H9 (cell line): ENCODE results near the gene CYRIA. TPM values are rescaled to one million over a fixed set of nuclear protein-coding genes. Genes with fewer than 3 reads are reported as not detected.

Source experiments
- DNase-seq: peaks from one replicate; pipeline ENCODE4 v3.0.0-alpha.2; 2017
- H2AFZ ChIP-seq: one replicate; pipeline ENCODE4 v1.6.1; 2013; ENCODE audit warnings: mild to moderate bottlenecking, low read length, control low read depth, moderate library complexity
- H2AK5ac ChIP-seq: 2 replicates; pipeline ENCODE4 v1.6.1; 2013; ENCODE audit warnings: low read length, control low read depth, mixed read lengths; ENCODE audit not compliant: insufficient read length
- H2BK120ac ChIP-seq: one replicate; pipeline ENCODE4 v1.6.1; 2013; ENCODE audit warnings: low read depth, mild to moderate bottlenecking, low read length, control low read depth, inconsistent platforms; ENCODE audit not compliant: poor library complexity, severe bottlenecking
- H2BK12ac ChIP-seq: 2 replicates; pipeline ENCODE4 v1.6.1; 2013; ENCODE audit warnings: low read length, control low read depth, mixed read lengths, low read depth; ENCODE audit not compliant: insufficient read length
- H2BK15ac ChIP-seq: 2 replicates; pipeline ENCODE4 v1.6.1; 2013; ENCODE audit warnings: low read depth, low read length, control low read depth
- H2BK20ac ChIP-seq: one replicate; pipeline ENCODE4 v1.6.1; 2013; ENCODE audit warnings: low read depth, mild to moderate bottlenecking, low read length, control low read depth, inconsistent platforms; ENCODE audit not compliant: poor library complexity, severe bottlenecking
- H2BK5ac ChIP-seq: 2 replicates; pipeline ENCODE4 v1.6.1; 2013; ENCODE audit warnings: low read length, control low read depth, mixed read lengths; ENCODE audit not compliant: insufficient read length
- H3K14ac ChIP-seq: 2 replicates; pipeline ENCODE4 v1.6.1; 2013; ENCODE audit warnings: low read length, control low read depth; ENCODE audit not compliant: insufficient read depth
- H3K18ac ChIP-seq: 2 replicates; pipeline ENCODE4 v1.6.1; 2013; ENCODE audit warnings: low read depth, mild to moderate bottlenecking, mixed read lengths, low read length, control low read depth; ENCODE audit not compliant: insufficient read length
- H3K23ac ChIP-seq: 2 replicates; pipeline ENCODE4 v1.6.1; 2013; ENCODE audit warnings: low read length, control low read depth, mixed read lengths, low read depth; ENCODE audit not compliant: insufficient read length
- H3K23me2 ChIP-seq: 2 replicates; pipeline ENCODE4 v1.6.1; 2013; ENCODE audit warnings: low read depth, mild to moderate bottlenecking, mixed read lengths, low read length, control low read depth; ENCODE audit not compliant: insufficient read length, poor library complexity, severe bottlenecking
- H3K27ac ChIP-seq: 2 replicates; pipeline ENCODE4 v1.5.1; 2013; ENCODE audit warnings: low read length, control low read depth, mixed read lengths, low read depth; ENCODE audit not compliant: insufficient read length
- H3K27me3 ChIP-seq: 2 replicates; pipeline ENCODE4 v1.6.1; 2013; ENCODE audit warnings: low read length, control low read depth, inconsistent platforms; ENCODE audit not compliant: insufficient read depth
- H3K4ac ChIP-seq: 2 replicates; pipeline ENCODE4 v1.6.1; 2013; ENCODE audit warnings: low read depth, mild to moderate bottlenecking, control low read depth, inconsistent platforms, low read length, moderate library complexity
- H3K4me1 ChIP-seq: 2 replicates; pipeline ENCODE4 v1.6.1; 2013; ENCODE audit warnings: low read length, control low read depth, inconsistent platforms; ENCODE audit not compliant: insufficient read depth
- H3K4me2 ChIP-seq: 2 replicates; pipeline ENCODE4 v1.6.1; 2013; ENCODE audit warnings: low read length, control low read depth, mixed read lengths; ENCODE audit not compliant: insufficient read length, insufficient read depth
- H3K56ac ChIP-seq: 2 replicates; pipeline ENCODE4 v1.6.1; 2013; ENCODE audit warnings: low read depth, mild to moderate bottlenecking, mixed read lengths, low read length, control low read depth; ENCODE audit not compliant: insufficient read length
- H3K79me1 ChIP-seq: 2 replicates; pipeline ENCODE4 v1.6.1; 2013; ENCODE audit warnings: low read depth, mild to moderate bottlenecking, moderate library complexity, low read length, control low read depth, inconsistent platforms; ENCODE audit not compliant: insufficient read depth, poor library complexity, severe bottlenecking
- H3K79me2 ChIP-seq: 2 replicates; pipeline ENCODE4 v1.6.1; 2013; ENCODE audit warnings: low read length, control low read depth, inconsistent platforms; ENCODE audit not compliant: insufficient read depth
- H3K9ac ChIP-seq: 2 replicates; pipeline ENCODE4 v1.6.1; 2013; ENCODE audit warnings: low read length, control low read depth, mixed read lengths; ENCODE audit not compliant: insufficient read length; ENCODE audit errors: extremely low read depth
- H3K9me3 ChIP-seq: one replicate; pipeline ENCODE4 v1.6.1; 2013; ENCODE audit warnings: low read depth, low read length, inconsistent platforms; ENCODE audit not compliant: control insufficient read depth
- H3T11ph ChIP-seq: one replicate; pipeline ENCODE4 v1.6.1; 2013; ENCODE audit warnings: mild to moderate bottlenecking, low read length, control low read depth, inconsistent platforms
- H4K20me1 ChIP-seq: one replicate; pipeline ENCODE4 v1.6.1; 2013; ENCODE audit not compliant: control insufficient read depth, insufficient read length, insufficient read depth
- H4K5ac ChIP-seq: 2 replicates; pipeline ENCODE4 v1.6.1; 2013; ENCODE audit warnings: low read depth, mild to moderate bottlenecking, mixed read lengths, low read length, control low read depth; ENCODE audit not compliant: insufficient read length
- H4K8ac ChIP-seq: replicated peaks from 2 replicates; pipeline ENCODE4 v1.6.1; 2013; ENCODE audit warnings: low read length, control low read depth, mixed read lengths, low read depth; ENCODE audit not compliant: insufficient read length
- H4K91ac ChIP-seq: 2 replicates; pipeline ENCODE4 v1.6.1; 2013; ENCODE audit warnings: low read depth, mild to moderate bottlenecking, moderate library complexity, mixed read lengths, low read length, control low read depth; ENCODE audit not compliant: insufficient read length
- H3K27ac Mint-ChIP-seq, 3 experiments: 2 replicates in 2 of 3; 3 replicates in 1 of 3; pipeline ENCODE4 v1.8.0; 2020 to 2021; ENCODE audit warnings: mixed read lengths in 3 of 3, mild to moderate bottlenecking in 1 of 3, moderate library complexity in 1 of 3
- H3K27me3 Mint-ChIP-seq: 2 replicates; pipeline ENCODE4 v1.8.0; 2021; ENCODE audit warnings: low read depth, mild to moderate bottlenecking, moderate library complexity, mixed read lengths
- H3K36me3 Mint-ChIP-seq, 3 experiments: 2 replicates in 2 of 3; 3 replicates in 1 of 3; pipeline ENCODE4 v1.8.0; 2020 to 2021; ENCODE audit warnings: low read depth in 3 of 3, mixed read lengths in 3 of 3; ENCODE audit not compliant: insufficient read depth in 1 of 3
- H3K4me1 Mint-ChIP-seq, 2 experiments: 2 replicates each; pipeline ENCODE4 v1.8.0; 2020; ENCODE audit warnings: mixed read lengths in 2 of 2
- H3K4me3 Mint-ChIP-seq, 2 experiments: 2 replicates in 1 of 2; 3 replicates in 1 of 2; pipeline ENCODE4 v1.8.0; 2020 to 2021; ENCODE audit warnings: mild to moderate bottlenecking in 2 of 2, mixed read lengths in 2 of 2, moderate library complexity in 1 of 2
- H3K9me3 Mint-ChIP-seq, 2 experiments: 2 replicates in 1 of 2; 3 replicates in 1 of 2; pipeline ENCODE4 v1.8.0; 2020; ENCODE audit warnings: mild to moderate bottlenecking in 2 of 2, mixed read lengths in 2 of 2, moderate library complexity in 1 of 2
- WGBS: extraction: QIAGEN DNeasy Blood & Tissue Kit; methylation state at CpG from one replicate; pipeline ENCODE4 v1.1.7; 2013; ENCODE audit warnings: missing lambda C conversion rate, low lambda C conversion rate, mixed read lengths; ENCODE audit not compliant: insufficient read length; ENCODE audit errors: extremely low coverage; 5-methylcytosine and 5-hydroxymethylcytosine counted together
- total RNA-seq: library from RNA; stranded (reverse); gene quantifications from 2 replicates; pipeline ENCODE4 v1.2.1, GENCODE V29; 2021
- TF ChIP-seq, protein P1 (sequence below): fragments of 200-600 bp; sonication (generic); conservative IDR thresholded peaks from 3 replicates; pipeline ENCODE4 v1.8.0; 2021; ENCODE audit warnings: antibody characterized with exemption, mild to moderate bottlenecking

CYRIA gene
- total RNA-seq, 1 experiment from 2014 or later = 2.3 TPM

DNA sequence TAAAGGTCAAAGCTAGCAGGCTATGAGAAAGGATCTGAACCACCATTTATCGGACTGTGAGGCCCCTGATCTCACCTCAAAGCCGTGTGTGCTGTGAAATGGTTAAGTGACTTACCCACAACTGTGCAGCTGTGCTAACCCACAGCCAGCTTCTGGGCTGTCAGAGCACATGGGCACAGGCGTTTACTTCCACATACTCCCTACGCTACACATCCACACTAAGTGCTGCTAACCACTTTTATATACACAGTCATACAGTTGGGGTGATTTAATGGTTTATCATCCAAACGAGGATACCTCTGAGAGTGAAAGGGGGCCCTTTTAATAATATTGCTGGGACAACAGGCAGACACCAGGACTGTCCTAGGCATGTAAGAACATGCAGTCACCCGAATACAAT, 37.3 kb downstream of the CYRIA start:
- no peaks in the 10 kb centered on the region for H3K9me3 ChIP-seq
- H2BK20ac ChIP-seq = no peak overlapping the region
- no peaks in the 10 kb centered on the region for H3K79me1 ChIP-seq
- H3K27ac Mint-ChIP-seq = no peak overlapping the region
- no peak overlapping the region for H3K27ac ChIP-seq
- DNase-seq = no peak
- H3K14ac ChIP-seq = no peak overlapping the region
- no CpG with 5 or more reads among the region's 6 CpGs for WGBS
- no peaks in the 10 kb centered on the region for H4K20me1 ChIP-seq
- H3K4me1 Mint-ChIP-seq = peaks cover 38 to 41% of the 10 kb centered on the region in 2 experiments
- H2BK5ac ChIP-seq = no peak overlapping the region
- H4K8ac ChIP-seq = no peak overlapping the region
- no peak overlapping the region for H3K18ac ChIP-seq
- H3K79me2 ChIP-seq = no peaks in the 10 kb centered on the region
- H3K9me3 Mint-ChIP-seq = no peaks in the 10 kb centered on the region
- no peaks in the 10 kb centered on the region for H3K27me3 ChIP-seq
- peaks cover 3% of the 10 kb centered on the region; the same call in 1 of the 2 replicates for H3K27me3 Mint-ChIP-seq
- H2AFZ ChIP-seq = no peak overlapping the region
- H3K23ac ChIP-seq = no peak overlapping the region
- H3T11ph ChIP-seq = no peak overlapping the region
- H2BK12ac ChIP-seq = no peak overlapping the region
- H3K4ac ChIP-seq = no peak overlapping the region
- no peaks in the 10 kb centered on the region for H3K23me2 ChIP-seq
- H3K4me2 ChIP-seq = no peak overlapping the region
- H2BK120ac ChIP-seq = no peak overlapping the region
- TF ChIP-seq, protein P1, sequence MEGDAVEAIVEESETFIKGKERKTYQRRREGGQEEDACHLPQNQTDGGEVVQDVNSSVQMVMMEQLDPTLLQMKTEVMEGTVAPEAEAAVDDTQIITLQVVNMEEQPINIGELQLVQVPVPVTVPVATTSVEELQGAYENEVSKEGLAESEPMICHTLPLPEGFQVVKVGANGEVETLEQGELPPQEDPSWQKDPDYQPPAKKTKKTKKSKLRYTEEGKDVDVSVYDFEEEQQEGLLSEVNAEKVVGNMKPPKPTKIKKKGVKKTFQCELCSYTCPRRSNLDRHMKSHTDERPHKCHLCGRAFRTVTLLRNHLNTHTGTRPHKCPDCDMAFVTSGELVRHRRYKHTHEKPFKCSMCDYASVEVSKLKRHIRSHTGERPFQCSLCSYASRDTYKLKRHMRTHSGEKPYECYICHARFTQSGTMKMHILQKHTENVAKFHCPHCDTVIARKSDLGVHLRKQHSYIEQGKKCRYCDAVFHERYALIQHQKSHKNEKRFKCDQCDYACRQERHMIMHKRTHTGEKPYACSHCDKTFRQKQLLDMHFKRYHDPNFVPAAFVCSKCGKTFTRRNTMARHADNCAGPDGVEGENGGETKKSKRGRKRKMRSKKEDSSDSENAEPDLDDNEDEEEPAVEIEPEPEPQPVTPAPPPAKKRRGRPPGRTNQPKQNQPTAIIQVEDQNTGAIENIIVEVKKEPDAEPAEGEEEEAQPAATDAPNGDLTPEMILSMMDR = no peak
- peaks cover 6% of the 10 kb centered on the region; the same call in 1 of the 2 replicates for H3K4me1 ChIP-seq
- no peak overlapping the region for H4K91ac ChIP-seq
- no peak overlapping the region for H3K56ac ChIP-seq
- H2AK5ac ChIP-seq = no peak overlapping the region
- no peaks in the 10 kb centered on the region; a peak in 1 of 7 replicates for H3K36me3 Mint-ChIP-seq
- H3K9ac ChIP-seq = no peak overlapping the region
- H2BK15ac ChIP-seq = no peak overlapping the region
- no peak overlapping the region for H3K4me3 Mint-ChIP-seq
- H4K5ac ChIP-seq = no peak overlapping the region
